Keratinocyte (primary cell): ENCODE results near the gene NUBP2. TPM values are rescaled to one million over a fixed set of nuclear protein-coding genes. Genes with fewer than 3 reads are reported as not detected.

Experiments
- DNase-seq: peaks from one replicate; pipeline ENCODE4 v3.0.0-alpha.2; 2011; ENCODE audit warnings: low read depth, missing footprints, low spot score
- FAIRE-seq: peaks from 2 replicates; lab custom pipeline; 2011; peaks lifted over from hg19 to GRCh38; lab: Jason Lieb, UNC
- H2AFZ ChIP-seq: 2 replicates; pipeline ENCODE4 v1.6.0; 2012; ENCODE audit warnings: low read length, control low read depth, inconsistent platforms; ENCODE audit not compliant: control insufficient read depth
- H3K27ac ChIP-seq: 2 replicates; pipeline ENCODE4 v1.5.1; 2011; ENCODE audit warnings: low read length; ENCODE audit not compliant: control insufficient read depth, insufficient read depth
- H3K27me3 ChIP-seq: 3 replicates; pipeline ENCODE4 v1.6.0; 2011; ENCODE audit warnings: low read length; ENCODE audit not compliant: control insufficient read depth, insufficient read depth; ENCODE audit errors: extremely low read depth
- H3K36me3 ChIP-seq, 2 experiments: 2 replicates in 1 of 2; 3 replicates in 1 of 2; pipeline ENCODE4 v1.5.1; 2011; ENCODE audit warnings: low read length in 2 of 2, mild to moderate bottlenecking in 1 of 2; ENCODE audit not compliant: control insufficient read depth in 2 of 2, insufficient read depth in 2 of 2; ENCODE audit errors: extremely low read depth in 1 of 2
- H3K4me1 ChIP-seq: 3 replicates; pipeline ENCODE4 v1.5.1; 2011; ENCODE audit warnings: low read length; ENCODE audit not compliant: control insufficient read depth, insufficient read depth; ENCODE audit errors: extremely low read depth
- H3K4me2 ChIP-seq: 3 replicates; pipeline ENCODE4 v1.6.0; 2011; ENCODE audit warnings: low read depth, low read length; ENCODE audit not compliant: control insufficient read depth, insufficient read depth; ENCODE audit errors: extremely low read depth
- H3K4me3 ChIP-seq, 3 experiments: fragments of 200-600 bp in 1 of 3; sonication (generic) in 1 of 3; 2 replicates in 2 of 3; 3 replicates in 1 of 3; pipeline ENCODE4 v1.5.1; 2011 to 2016; ENCODE audit warnings: low read length in 3 of 3, mild to moderate bottlenecking in 3 of 3, control low read depth in 2 of 3, inconsistent platforms in 1 of 3, low read depth in 1 of 3, mixed read lengths in 1 of 3, mixed run types in 1 of 3, moderate library complexity in 1 of 3; ENCODE audit not compliant: control insufficient read depth in 2 of 3, insufficient read depth in 2 of 3; ENCODE audit errors: extremely low read depth in 1 of 3
- H3K79me2 ChIP-seq: 2 replicates; pipeline ENCODE4 v1.6.0; 2012; ENCODE audit warnings: low read length; ENCODE audit not compliant: control insufficient read depth, insufficient read depth
- H3K9ac ChIP-seq: 3 replicates; pipeline ENCODE4 v1.6.0; 2011; ENCODE audit warnings: low read length; ENCODE audit not compliant: control insufficient read depth, insufficient read depth; ENCODE audit errors: extremely low read depth
- H3K9me1 ChIP-seq: 3 replicates; pipeline ENCODE4 v1.6.0; 2011; ENCODE audit warnings: low read length; ENCODE audit not compliant: control insufficient read depth, insufficient read depth; ENCODE audit errors: extremely low read depth
- H3K9me3 ChIP-seq: 2 replicates; pipeline ENCODE4 v1.5.1; 2012; ENCODE audit warnings: low read depth, low read length; ENCODE audit not compliant: control insufficient read depth
- H4K20me1 ChIP-seq: 3 replicates; pipeline ENCODE4 v1.6.0; 2011; ENCODE audit warnings: low read length; ENCODE audit not compliant: control insufficient read depth, insufficient read depth; ENCODE audit errors: extremely low read depth
- CTCF ChIP-seq, 3 experiments: IDR thresholded peaks in 1 of 3; conservative IDR thresholded peaks in 1 of 3; optimal IDR thresholded peaks in 1 of 3; 2 replicates in 2 of 3; 3 replicates in 1 of 3; pipeline versions ENCODE3 to v1.5.1; 2011; ENCODE audit warnings: low read length in 3 of 3, mild to moderate bottlenecking in 3 of 3, moderate library complexity in 2 of 3, control low read depth in 1 of 3, inconsistent platforms in 1 of 3; ENCODE audit not compliant: insufficient read depth in 2 of 3; ENCODE audit errors: extremely low read depth in 1 of 3
- EZH2 ChIP-seq: IDR thresholded peaks from one replicate; pipeline ENCODE4 v1.6.1; 2012; ENCODE audit warnings: inconsistent platforms, mild to moderate bottlenecking, low read length, moderate library complexity
- dilution Hi-C: fragments of 300-500 bp; cut with MboI; formaldehyde crosslinking; loops from one replicate; pipeline ENCODE4 v1.7.0; 2020; ENCODE audit warnings: low sequenced_read_pairs; ENCODE audit not compliant: extremely low pct_ligation_motif_present
- polyA plus RNA-seq, 5 experiments: library from polyadenylated mRNA; depleted of rRNA in 3 of 5; stranded (reverse) in 3 of 5; stranded (forward) in 1 of 5; unstranded in 1 of 5; fragments of >200 nt; gene quantifications; 1 replicate in 1 of 5; 2 replicates in 3 of 5; 3 replicates in 1 of 5; pipeline versions ENCODE4 v1.2.1 to v1.2.3, GENCODE V29; 2011 to 2012; ENCODE audit warnings: missing spikeins in 2 of 5, low read depth in 1 of 5, low replicate concordance in 1 of 5

NUBP2 gene
- polyA plus RNA-seq, 1 donor (not counting 4 experiments of a cell fraction or from before 2014, with no cell fraction given), result 24.4 TPM

GRCh38 chr16:1757714-1758461 is 24.9 kb upstream of the NUBP2 start:
- Histone ChIP-seq H3K4me2 (no peak overlapping the region), H3K4me1 (peaks cover 19% of the 10 kb centered on the region), H3K79me2 (no peaks in the 10 kb centered on the region), H3K9me1 (peaks cover 2% of the 10 kb centered on the region), H3K27ac (no peak overlapping the region), H4K20me1 (no peaks in the 10 kb centered on the region), H3K9me3 (no peaks in the 10 kb centered on the region), H3K9ac (no peak overlapping the region), H2AFZ (no peak overlapping the region), H3K27me3 (no peaks in the 10 kb centered on the region), H3K4me3 (no peak overlapping the region), H3K36me3 (peaks cover 13 to 15% of the 10 kb centered on the region in 2 experiments)
- dilution Hi-C loops, result no loop called here
- FAIRE-seq (no peak), DNase-seq (no peak)
- TF ChIP-seq CTCF (optimal IDR thresholded peaks at IDR 0.05 in 1 of 3, IDR thresholded peaks at IDR 0.05 in 1 of 3, conservative IDR thresholded peaks at IDR 0.05 in 1 of 3; ENCODE audit: extremely low read depth in 1 of 3, insufficient read depth in 2 of 3, low read length in 3 of 3) (no peak), EZH2 (no peak)

GRCh38 chr16:1758923-1759322 is 23.8 kb upstream of the NUBP2 start:
- dilution Hi-C loops, result no loop called here
- Histone ChIP-seq H3K4me2 (no peak overlapping the region), H3K4me3 (no peak overlapping the region), H4K20me1 (no peaks in the 10 kb centered on the region), H3K9ac (no peak overlapping the region), H3K36me3 (peaks cover 13 to 20% of the 10 kb centered on the region in 2 experiments), H3K27me3 (no peaks in the 10 kb centered on the region), H2AFZ (no peak overlapping the region), H3K27ac (no peak overlapping the region), H3K9me1 (peaks cover 2% of the 10 kb centered on the region), H3K4me1 (peaks cover 20% of the 10 kb centered on the region), H3K79me2 (no peaks in the 10 kb centered on the region), H3K9me3 (no peaks in the 10 kb centered on the region)
- no peak for FAIRE-seq
- no peak for DNase-seq
- TF ChIP-seq EZH2, result no peak
- TF ChIP-seq CTCF (optimal IDR thresholded peaks at IDR 0.05 in 1 of 3, IDR thresholded peaks at IDR 0.05 in 1 of 3, conservative IDR thresholded peaks at IDR 0.05 in 1 of 3; ENCODE audit: extremely low read depth in 1 of 3, insufficient read depth in 2 of 3, low read length in 3 of 3), result no peak
